ENCODE data around the gene CARD14. TPM values are rescaled to one million over a fixed set of nuclear protein-coding genes. Genes with fewer than 3 reads are reported as not detected.

The CARD14 gene
- total RNA-seq, 3 donors from 2014 or later (not counting 1 experiment from before 2014, with no cell fraction given): 0.12 to 0.38 TPM; not detected in 1

DNA sequence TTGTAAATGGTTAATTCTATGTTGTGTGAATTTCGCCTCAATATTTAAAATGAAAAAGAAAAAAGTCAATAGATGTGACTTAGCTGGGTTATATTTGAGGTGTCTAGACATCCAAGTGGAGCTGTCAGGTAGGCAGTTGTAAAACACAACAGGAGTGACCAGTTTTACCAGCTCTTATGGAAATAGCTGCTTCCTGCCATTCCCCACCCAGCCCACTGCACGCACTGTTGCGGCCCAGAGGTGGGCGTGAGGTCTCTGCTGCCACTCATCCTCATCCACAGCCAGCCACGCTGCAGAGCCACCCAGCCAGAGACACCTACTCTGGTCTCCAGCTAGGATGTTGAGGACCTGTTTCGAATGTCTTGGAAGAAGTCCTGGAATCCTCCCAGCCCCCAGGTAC, 3.4 kb upstream of the CARD14 start:
- Histone ChIP-seq H3K27ac (ENCODE audit: low read length) (no peak overlapping the region), H3K9me3 (ENCODE audit: control insufficient read depth, insufficient read depth, low read length) (no peaks in the 10 kb centered on the region), H3K4me1 (ENCODE audit: control insufficient read depth, insufficient read depth, low read length) (no peaks in the 10 kb centered on the region), H3K4me3 (ENCODE audit: low read length) (no peak overlapping the region), H3K27me3 (ENCODE audit: control insufficient read depth, insufficient read depth, low read length) (no peaks in the 10 kb centered on the region), H3K36me3 (ENCODE audit: control insufficient read depth, insufficient read depth, low read length) (no peaks in the 10 kb centered on the region)
- H3K4me3 Mint-ChIP-seq: no peak overlapping the region
- ATAC-seq (no peak), DNase-seq (no peak)
- H3K36me3 Mint-ChIP-seq: no peaks in the 10 kb centered on the region
- no peaks in the 10 kb centered on the region for H3K4me1 Mint-ChIP-seq
- H3K9me3 Mint-ChIP-seq: no peaks in the 10 kb centered on the region
- no peak overlapping the region for H3K27ac Mint-ChIP-seq
- 76% methylated on average over 6 of the region's 6 CpGs for WGBS (ENCODE audit: insufficient coverage)
- no peak for TF ChIP-seq CTCF (IDR thresholded peaks at IDR 0.05)
- H3K27me3 Mint-ChIP-seq (ENCODE audit: low read depth in 2 of 2): peaks cover 0 to 3% of the 10 kb centered on the region in 2 donors
- intact Hi-C loops (cut with micrococcal nuclease): no loop called here

DNA sequence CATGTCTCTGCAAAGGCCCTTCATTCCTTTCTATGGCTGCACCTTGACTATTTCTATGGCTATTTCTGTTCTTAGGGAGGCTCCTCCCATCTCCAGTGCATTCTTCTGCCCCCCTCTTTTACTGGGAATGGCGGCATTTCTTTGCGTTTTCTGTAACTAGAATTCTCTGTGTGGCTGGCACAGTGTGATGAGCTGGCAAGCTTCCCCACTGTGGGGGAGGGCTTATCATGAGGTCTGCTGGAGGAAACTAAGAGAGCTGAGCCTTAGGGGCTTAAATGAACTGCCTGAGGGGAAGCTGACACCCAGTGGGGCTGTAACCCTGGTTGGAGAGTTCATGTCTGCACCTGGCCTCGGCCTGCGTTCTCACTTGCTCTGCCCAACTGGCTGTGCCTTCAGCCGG, 1.5 kb upstream of the CARD14 start:
- no peaks in the 10 kb centered on the region for H3K9me3 Mint-ChIP-seq
- intact Hi-C loops (cut with micrococcal nuclease): no loop called here
- H3K4me1 Mint-ChIP-seq: no peaks in the 10 kb centered on the region
- peaks cover 0 to 3% of the 10 kb centered on the region in 2 donors for H3K27me3 Mint-ChIP-seq (ENCODE audit: low read depth in 2 of 2)
- WGBS (ENCODE audit: insufficient coverage): 93% methylated on average over 5 of the region's 5 CpGs
- H3K4me1 ChIP-seq (ENCODE audit: control insufficient read depth, insufficient read depth, low read length): no peaks in the 10 kb centered on the region
- H3K36me3 Mint-ChIP-seq: no peaks in the 10 kb centered on the region
- H3K36me3 ChIP-seq (ENCODE audit: control insufficient read depth, insufficient read depth, low read length): no peaks in the 10 kb centered on the region
- DNase-seq: no peak
- no peak overlapping the region for H3K27ac ChIP-seq (ENCODE audit: low read length)
- H3K4me3 Mint-ChIP-seq: no peak overlapping the region
- no peaks in the 10 kb centered on the region for H3K9me3 ChIP-seq (ENCODE audit: control insufficient read depth, insufficient read depth, low read length)
- no peaks in the 10 kb centered on the region for H3K27me3 ChIP-seq (ENCODE audit: control insufficient read depth, insufficient read depth, low read length)
- TF ChIP-seq CTCF (IDR thresholded peaks at IDR 0.05): no peak
- ATAC-seq: no peak
- H3K4me3 ChIP-seq (ENCODE audit: low read length): no peak overlapping the region
- no peak overlapping the region for H3K27ac Mint-ChIP-seq

GRCh38 chr17:80169107-80169506, 723 bp upstream of the CARD14 start:
- Mint-ChIP-seq H3K27me3 (ENCODE audit: low read depth in 2 of 2) (peaks cover 0 to 3% of the 10 kb centered on the region in 2 donors), H3K4me1 (no peaks in the 10 kb centered on the region), H3K27ac (no peak overlapping the region), H3K4me3 (no peak overlapping the region), H3K9me3 (no peaks in the 10 kb centered on the region), H3K36me3 (no peaks in the 10 kb centered on the region)
- Histone ChIP-seq H3K4me1 (ENCODE audit: control insufficient read depth, insufficient read depth, low read length) (no peaks in the 10 kb centered on the region), H3K9me3 (ENCODE audit: control insufficient read depth, insufficient read depth, low read length) (no peaks in the 10 kb centered on the region), H3K4me3 (ENCODE audit: low read length) (no peak overlapping the region), H3K27me3 (ENCODE audit: control insufficient read depth, insufficient read depth, low read length) (no peaks in the 10 kb centered on the region), H3K36me3 (ENCODE audit: control insufficient read depth, insufficient read depth, low read length) (no peaks in the 10 kb centered on the region), H3K27ac (ENCODE audit: low read length) (no peak overlapping the region)
- intact Hi-C loops (cut with micrococcal nuclease): no loop called here
- DNase-seq (no peak), ATAC-seq (no peak)
- 94% methylated on average over 5 of the region's 5 CpGs for WGBS (ENCODE audit: insufficient coverage)
- no peak for TF ChIP-seq CTCF (IDR thresholded peaks at IDR 0.05)

DNA sequence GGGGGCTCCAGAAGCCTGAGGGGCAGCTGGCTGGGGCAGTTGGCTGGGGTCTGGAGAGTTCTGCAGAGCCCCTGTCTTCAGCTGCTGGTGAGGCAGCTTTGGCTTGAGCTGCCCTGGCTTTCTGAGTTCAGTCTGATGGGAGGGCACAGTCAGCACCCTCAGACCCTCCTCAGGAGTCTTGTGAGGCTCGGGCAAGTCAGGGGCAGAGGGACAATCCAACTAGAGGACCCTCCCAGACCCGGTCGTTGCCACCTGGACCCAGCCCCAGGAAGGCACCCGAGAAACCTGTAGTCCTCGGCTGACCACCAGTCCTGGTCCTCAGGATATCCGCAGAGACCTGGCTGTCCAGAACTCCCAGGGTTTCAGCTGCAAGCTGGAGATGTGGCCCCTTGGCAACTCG, 1.9 kb downstream of the CARD14 start:
- Mint-ChIP-seq H3K4me3 (no peak overlapping the region), H3K36me3 (no peaks in the 10 kb centered on the region), H3K27ac (no peak overlapping the region), H3K27me3 (ENCODE audit: low read depth in 2 of 2) (peaks cover 0 to 7% of the 10 kb centered on the region in 2 donors), H3K9me3 (no peaks in the 10 kb centered on the region), H3K4me1 (no peaks in the 10 kb centered on the region)
- no peaks in the 10 kb centered on the region for H3K9me3 ChIP-seq (ENCODE audit: control insufficient read depth, insufficient read depth, low read length)
- TF ChIP-seq CTCF (IDR thresholded peaks at IDR 0.05): no peak
- DNase-seq (no peak), ATAC-seq (no peak)
- H3K27ac ChIP-seq (ENCODE audit: low read length): no peak overlapping the region
- WGBS (ENCODE audit: insufficient coverage): 87% methylated on average over 7 of the region's 7 CpGs
- no peaks in the 10 kb centered on the region for H3K27me3 ChIP-seq (ENCODE audit: control insufficient read depth, insufficient read depth, low read length)
- H3K4me3 ChIP-seq (ENCODE audit: low read length): no peak overlapping the region
- intact Hi-C loops (cut with micrococcal nuclease): no loop called here
- no peaks in the 10 kb centered on the region for H3K36me3 ChIP-seq (ENCODE audit: control insufficient read depth, insufficient read depth, low read length)
- H3K4me1 ChIP-seq (ENCODE audit: control insufficient read depth, insufficient read depth, low read length): no peaks in the 10 kb centered on the region
